Esophagus muscularis mucosa (tissue), 4 donors: Measurements from ENCODE around the gene NCKAP5. TPM values are rescaled to one million over a fixed set of nuclear protein-coding genes. Genes with fewer than 3 reads are reported as not detected.

Source experiments
- DNase-seq: peaks from one replicate; pipeline ENCODE4 v3.0.0-alpha.2; 2017; ENCODE audit errors: extremely low spot score
- H3K27ac ChIP-seq, 4 donors: fragments of 200-600 bp; sonication (generic); replicated peaks in 1 of 4; 1 replicate in 3 of 4; 2 replicates in 1 of 4; pipeline ENCODE4 v1.5.1; 2016 to 2019; ENCODE audit warnings: mild to moderate bottlenecking in 1 of 4
- H3K27me3 ChIP-seq, 4 donors: fragments of 200-600 bp; sonication (generic); one replicate each; pipeline versions ENCODE4 v1.5.1 to v1.6.0; 2016 to 2019
- H3K36me3 ChIP-seq, 4 donors: fragments of 200-600 bp; sonication (generic); one replicate each; pipeline ENCODE4 v1.5.1; 2016 to 2019
- H3K4me1 ChIP-seq, 4 donors: fragments of 200-600 bp; sonication (generic); one replicate each; pipeline ENCODE4 v1.5.1; 2016 to 2019
- H3K4me3 ChIP-seq, 4 donors: fragments of 200-600 bp; sonication (generic); 1 replicate in 2 of 4; 2 replicates in 2 of 4; pipeline ENCODE4 v1.5.1; 2016 to 2019; ENCODE audit warnings: mild to moderate bottlenecking in 4 of 4, moderate library complexity in 1 of 4
- H3K9me3 ChIP-seq, 4 donors: fragments of 200-600 bp; sonication (generic); 1 replicate in 3 of 4; 2 replicates in 1 of 4; pipeline ENCODE4 v1.5.1; 2016 to 2019
- CTCF ChIP-seq, 3 experiments: fragments of 200-600 bp in 2 of 3; fragments of 450-650 bp in 1 of 3; sonication (generic) in 2 of 3; IDR thresholded peaks; one replicate each; pipeline ENCODE4 v1.5.1; 2017 to 2019; ENCODE audit warnings: antibody characterized with exemption in 3 of 3, mild to moderate bottlenecking in 2 of 3, moderate library complexity in 1 of 3
- EP300 ChIP-seq: sonication (generic); formaldehyde crosslinking; IDR thresholded peaks from one replicate; pipeline ENCODE4 v1.6.1; 2017; ENCODE audit warnings: antibody characterized with exemption
- POLR2A ChIP-seq: fragments of 450-650 bp; IDR thresholded peaks from one replicate; pipeline ENCODE4 v1.6.1; 2017; ENCODE audit warnings: antibody characterized with exemption, moderate library complexity, mild to moderate bottlenecking, low read depth
- POLR2AphosphoS5 ChIP-seq, 2 donors: sonication (generic); formaldehyde crosslinking; IDR thresholded peaks; one replicate each; pipeline ENCODE4 v1.6.1; 2017; ENCODE audit warnings: antibody characterized with exemption in 2 of 2
- WGBS: methylation state at CpG from one replicate; pipeline ENCODE4 v1.1.5; 2018; 5-methylcytosine and 5-hydroxymethylcytosine counted together
- intact Hi-C: fragments of 100-400 bp; cut with DNase I; formaldehyde crosslinking; loops from one replicate; pipeline ENCODE4 v1.15.1; 2023
- total RNA-seq, 4 donors: library from RNA; depleted of rRNA; stranded (reverse); fragments of >200 nt; gene quantifications; one replicate each; pipeline versions ENCODE4 v1.1.0 to v1.2.1, GENCODE V29; 2016

NCKAP5 gene
- total RNA-seq, 4 donors from 2014 or later, result 0.33 to 1.8 (median 1.0) TPM

- TF ChIP-seq CTCF (IDR thresholded peaks at IDR 0.05), result no peak
- no peak for TF ChIP-seq POLR2A
- no peak for TF ChIP-seq POLR2AphosphoS5 (IDR thresholded peaks at IDR 0.05)
- no peak for TF ChIP-seq EP300
- intact Hi-C loops, result no loop called here
- peak; percentile 31 for DNase-seq
- no peaks in the 10 kb centered on the region for H3K27me3 ChIP-seq
- no peaks in the 10 kb centered on the region for H3K4me1 ChIP-seq
- no peak overlapping the region for H3K4me3 ChIP-seq
- H3K27ac ChIP-seq, result no peak overlapping the region
- 77% methylated on average over 5 of the region's 5 CpGs for WGBS
- H3K9me3 ChIP-seq, result no peaks in the 10 kb centered on the region
- no peaks in the 10 kb centered on the region for H3K36me3 ChIP-seq
These were observed 815.6 kb downstream of the NCKAP5 start for GRCh38 chr2:132752421-132753206.

GRCh38 chr2:132751836-132752235, 816.4 kb downstream of the NCKAP5 start:
- no peaks in the 10 kb centered on the region for H3K36me3 ChIP-seq
- TF ChIP-seq CTCF (IDR thresholded peaks at IDR 0.05), result no peak
- TF ChIP-seq POLR2AphosphoS5 (IDR thresholded peaks at IDR 0.05), result no peak
- no peak for TF ChIP-seq POLR2A
- TF ChIP-seq EP300, result no peak
- H3K27ac ChIP-seq, result no peak overlapping the region
- DNase-seq, result no peak
- intact Hi-C loops, result no loop called here
- no peaks in the 10 kb centered on the region for H3K4me1 ChIP-seq
- H3K27me3 ChIP-seq, result no peaks in the 10 kb centered on the region
- H3K4me3 ChIP-seq, result no peak overlapping the region
- H3K9me3 ChIP-seq, result no peaks in the 10 kb centered on the region

GRCh38 chr2:132750606-132751005, 817.7 kb downstream of the NCKAP5 start:
- TF ChIP-seq CTCF (IDR thresholded peaks at IDR 0.05) (no peak), POLR2AphosphoS5 (IDR thresholded peaks at IDR 0.05) (no peak), POLR2A (no peak), EP300 (no peak)
- H3K4me1 ChIP-seq, result no peaks in the 10 kb centered on the region

GRCh38 chr2:132747046-132747445, 821.2 kb downstream of the NCKAP5 start:
- 83% methylated on average over 2 of the region's 2 CpGs for WGBS
- Histone ChIP-seq H3K4me3 (no peak overlapping the region), H3K27ac (no peak overlapping the region), H3K4me1 (no peaks in the 10 kb centered on the region), H3K9me3 (peaks cover 0 to 12% (median 3%) of the 10 kb centered on the region in 4 donors), H3K36me3 (no peaks in the 10 kb centered on the region), H3K27me3 (no peaks in the 10 kb centered on the region)
- intact Hi-C loops, result no loop called here
- TF ChIP-seq CTCF (IDR thresholded peaks at IDR 0.05) (no peak), POLR2AphosphoS5 (IDR thresholded peaks at IDR 0.05) (no peak), POLR2A (no peak), EP300 (no peak)
- DNase-seq, result no peak

More at GRCh38 chr2:132750606-132751005, 817.7 kb downstream of the NCKAP5 start:
- Histone ChIP-seq H3K4me3 (no peak overlapping the region), H3K27ac (no peak overlapping the region), H3K9me3 (peaks cover 0 to under 1% (median 0%) of the 10 kb centered on the region in 4 donors), H3K27me3 (no peaks in the 10 kb centered on the region), H3K36me3 (no peaks in the 10 kb centered on the region)
- intact Hi-C loops, result no loop called here
- DNase-seq, result peak; percentile 68
